SK-N-SH (cell line): ENCODE results near the gene SAMD8. TPM values are rescaled to one million over a fixed set of nuclear protein-coding genes. Genes with fewer than 3 reads are reported as not detected.

ENCODE experiments used
- CTCF ChIA-PET: fragments of 300-600, 350-600 bp; formaldehyde crosslinking; extraction: SDS; loops from one replicate; lab custom pipeline; 2021; lab: Yijun Ruan, JAX
- POLR2A ChIA-PET: fragments of 350-600 bp; sonication (Branson Sonifier 250); formaldehyde crosslinking; extraction: SDS; loops from one replicate; lab custom pipeline; 2020; ENCODE audit warnings: antibody characterized with exemption, inconsistent platforms; lab: Yijun Ruan, JAX
- DNase-seq: peaks from one replicate; pipeline ENCODE4 v3.0.0; 2012
- H2AFZ ChIP-seq: fragments of 200-600 bp; sonication (generic); 2 replicates; pipeline ENCODE4 v1.8.1; 2016; ENCODE audit warnings: antibody characterized with exemption, mild to moderate bottlenecking, low read depth
- H3F3A ChIP-seq: fragments of 200-600 bp; sonication (generic); replicated peaks from 2 replicates; pipeline ENCODE3; 2016; ENCODE audit warnings: antibody characterized with exemption, mild to moderate bottlenecking; ENCODE audit not compliant: insufficient read depth
- H3K27ac ChIP-seq, 2 experiments: fragments of 200-500 bp in 1 of 2; fragments of 200-600 bp in 1 of 2; sonication (Bioruptor generic) in 1 of 2; sonication (generic), shearing (Covaris generic) in 1 of 2; 2 replicates each; pipeline versions ENCODE4 v1.5.1 to v1.6.1; 2014 to 2016; ENCODE audit warnings: low read depth in 2 of 2, inconsistent platforms in 1 of 2, low read length in 1 of 2, mild to moderate bottlenecking in 1 of 2, mixed read lengths in 1 of 2
- H3K27me3 ChIP-seq: fragments of 200-600 bp; sonication (generic), shearing (Covaris generic); 2 replicates; pipeline ENCODE4 v1.6.1; 2016; ENCODE audit warnings: mixed run types; ENCODE audit not compliant: insufficient read depth
- H3K36me3 ChIP-seq, 2 experiments: fragments of 200-500 bp in 1 of 2; fragments of 200-600 bp in 1 of 2; sonication (Bioruptor generic) in 1 of 2; sonication (generic) in 1 of 2; replicated peaks in 1 of 2; 2 replicates each; pipeline versions ENCODE3 to v1.5.1; 2014 to 2016; ENCODE audit warnings: low read length in 1 of 2, mild to moderate bottlenecking in 1 of 2; ENCODE audit not compliant: insufficient read depth in 2 of 2, control insufficient read depth in 1 of 2
- H3K4me1 ChIP-seq, 2 experiments: fragments of 200-500 bp in 1 of 2; fragments of 200-600 bp in 1 of 2; sonication (Bioruptor generic) in 1 of 2; sonication (generic), shearing (Covaris generic) in 1 of 2; 2 replicates each; pipeline versions ENCODE4 v1.5.1 to v1.6.1; 2014 to 2016; ENCODE audit warnings: low read depth in 1 of 2, low read length in 1 of 2, mixed run types in 1 of 2; ENCODE audit not compliant: insufficient read depth in 2 of 2, control insufficient read depth in 1 of 2
- H3K4me2 ChIP-seq: fragments of 200-600 bp; sonication (generic), shearing (Covaris generic); 2 replicates; pipeline ENCODE4 v1.6.1; 2017; ENCODE audit warnings: mixed run types
- H3K4me3 ChIP-seq, 2 experiments: fragments of 200-500 bp in 1 of 2; fragments of 200-600 bp in 1 of 2; sonication (Bioruptor generic) in 1 of 2; sonication (generic), shearing (Covaris generic) in 1 of 2; 2 replicates each; pipeline versions ENCODE4 v1.5.1 to v1.8.1; 2014 to 2016; ENCODE audit warnings: low read depth in 2 of 2, inconsistent platforms in 1 of 2, low read length in 1 of 2, mild to moderate bottlenecking in 1 of 2, mixed read lengths in 1 of 2, moderate library complexity in 1 of 2
- H3K79me2 ChIP-seq: fragments of 200-600 bp; sonication (generic); 2 replicates; pipeline ENCODE4 v1.8.1; 2017; ENCODE audit warnings: mild to moderate bottlenecking; ENCODE audit not compliant: insufficient read depth
- H3K9ac ChIP-seq: fragments of 200-600 bp; sonication (generic); 2 replicates; pipeline ENCODE4 v1.6.1; 2017; ENCODE audit warnings: mixed run types
- H3K9me2 ChIP-seq: fragments of 200-600 bp; sonication (generic); 2 replicates; pipeline ENCODE4 v1.6.1; 2017; ENCODE audit warnings: mixed run types
- H3K9me3 ChIP-seq: fragments of 200-600 bp; sonication (generic); 2 replicates; pipeline ENCODE4 v1.6.1; 2017; ENCODE audit warnings: mixed run types, mild to moderate bottlenecking, moderate library complexity
- H4K20me1 ChIP-seq: fragments of 200-600 bp; sonication (generic); 2 replicates; pipeline ENCODE4 v1.6.1; 2017; ENCODE audit warnings: mild to moderate bottlenecking, mixed run types; ENCODE audit not compliant: insufficient read depth
- CHD2 ChIP-seq: fragments of 150-350 bp; IDR thresholded peaks from 2 replicates; pipeline ENCODE4 v1.6.1; 2018; ENCODE audit warnings: low read length; ENCODE audit not compliant: partially characterized antibody
- EZH2phosphoT487 ChIP-seq: fragments of 200-600 bp; sonication (generic); IDR thresholded peaks from 2 replicates; pipeline ENCODE4 v1.6.1; 2017; ENCODE audit warnings: low read depth, mixed run types, mild to moderate bottlenecking, antibody characterized with exemption, moderate library complexity, borderline replicate concordance
- FOSL2 ChIP-seq: IDR thresholded peaks from 2 replicates; pipeline ENCODE4 v1.4.0; 2012; ENCODE audit warnings: low read depth, mild to moderate bottlenecking, moderate library complexity, borderline replicate concordance
- MAX ChIP-seq: IDR thresholded peaks from 2 replicates; pipeline ENCODE4 v1.4.0; 2012; ENCODE audit warnings: low read depth
- MXI1 ChIP-seq: IDR thresholded peaks from 2 replicates; pipeline ENCODE4 v1.6.1; 2012; ENCODE audit warnings: mild to moderate bottlenecking, low read depth, low read length, improper control_type of control experiment
- NFIC ChIP-seq: IDR thresholded peaks from 2 replicates; pipeline ENCODE4 v1.4.0; 2012; ENCODE audit warnings: borderline replicate concordance
- NRF1 ChIP-seq: IDR thresholded peaks from 2 replicates; pipeline ENCODE4 v1.6.1; 2012; ENCODE audit warnings: low read depth, mild to moderate bottlenecking, low read length
- RAD21 ChIP-seq: IDR thresholded peaks from 2 replicates; pipeline ENCODE4 v1.6.1; 2012; ENCODE audit warnings: mild to moderate bottlenecking, low read length
- RCOR1 ChIP-seq: fragments of 150-350 bp; IDR thresholded peaks from 2 replicates; pipeline ENCODE4 v1.6.1; 2017; ENCODE audit warnings: antibody characterized with exemption, low read length
- RFX5 ChIP-seq: IDR thresholded peaks from 2 replicates; pipeline ENCODE4 v1.6.1; 2012; ENCODE audit warnings: mild to moderate bottlenecking, improper control_type of control experiment, low read length
- SIN3A ChIP-seq: IDR thresholded peaks from 2 replicates; pipeline ENCODE4 v1.6.1; 2012; ENCODE audit warnings: low read depth, mild to moderate bottlenecking, low read length, moderate library complexity, borderline replicate concordance
- SMC3 ChIP-seq: IDR thresholded peaks from 2 replicates; pipeline ENCODE4 v1.6.1; 2012; ENCODE audit warnings: low read depth, low read length, improper control_type of control experiment
- TCF12 ChIP-seq: IDR thresholded peaks from 2 replicates; pipeline ENCODE4 v1.4.0; 2012
- USF2 ChIP-seq: fragments of 150-350 bp; IDR thresholded peaks from 2 replicates; pipeline ENCODE4 v1.6.1; 2017; ENCODE audit warnings: antibody characterized with exemption, low read length, low read depth, borderline replicate concordance
- YY1 ChIP-seq: IDR thresholded peaks from 2 replicates; pipeline ENCODE4 v1.4.0; 2012; ENCODE audit warnings: low read depth, mild to moderate bottlenecking
- WGBS: methylation state at CpG from one replicate; pipeline ENCODE4 v1.1.6; 2017; ENCODE audit warnings: low lambda C conversion rate; 5-methylcytosine and 5-hydroxymethylcytosine counted together
- polyA plus RNA-seq, 3 experiments: library from polyadenylated mRNA; depleted of rRNA; stranded (reverse); fragments of >200 nt; gene quantifications; 2 replicates each; pipeline ENCODE4 v1.2.3, GENCODE V29; 2012
- TF ChIP-seq, protein P1 (sequence below): fragments of 200-600 bp; sonication (generic); IDR thresholded peaks from 2 replicates; pipeline ENCODE4 v1.6.1; 2017; ENCODE audit warnings: antibody characterized with exemption, mild to moderate bottlenecking, moderate library complexity
- TF ChIP-seq, protein P2 (sequence below): IDR thresholded peaks from 2 replicates; pipeline ENCODE4 v1.4.0; 2012; ENCODE audit warnings: low read depth, borderline replicate concordance

Gene SAMD8
- polyA plus RNA-seq, 1 of the 3 experiments (the other 2 are of a cell fraction), result 9.7 TPM

- no peak overlapping the region for H3K9ac ChIP-seq
- POLR2A ChIA-PET, result no interaction called here
- CTCF ChIA-PET, result interaction anchor here (0.6 to 5.7 kb wide), 27 partner anchors 8 to 861 kb away, joined by 3 to 70 read pairs (median 5); partner anchors contain the start of gene COMTD1
- 34% methylated on average over 6 of the region's 18 CpGs for WGBS
- peak; percentile 93 for DNase-seq
- H3K4me2 ChIP-seq, result no peak overlapping the region
- H3K9me2 ChIP-seq, result no peaks in the 10 kb centered on the region
- H3K4me1 ChIP-seq, result peaks cover 0 to 3% of the 10 kb centered on the region in 2 experiments; a peak in 1 of 4 replicates
- TF ChIP-seq RCOR1 (peak; percentile 40; the same call in 1 of the 2 replicates), SMC3 (peak; percentile 93), RAD21 (peak; percentile 94), USF2 (no peak), NFIC (no peak), EZH2phosphoT487 (no peak)
- TF ChIP-seq, protein P1, sequence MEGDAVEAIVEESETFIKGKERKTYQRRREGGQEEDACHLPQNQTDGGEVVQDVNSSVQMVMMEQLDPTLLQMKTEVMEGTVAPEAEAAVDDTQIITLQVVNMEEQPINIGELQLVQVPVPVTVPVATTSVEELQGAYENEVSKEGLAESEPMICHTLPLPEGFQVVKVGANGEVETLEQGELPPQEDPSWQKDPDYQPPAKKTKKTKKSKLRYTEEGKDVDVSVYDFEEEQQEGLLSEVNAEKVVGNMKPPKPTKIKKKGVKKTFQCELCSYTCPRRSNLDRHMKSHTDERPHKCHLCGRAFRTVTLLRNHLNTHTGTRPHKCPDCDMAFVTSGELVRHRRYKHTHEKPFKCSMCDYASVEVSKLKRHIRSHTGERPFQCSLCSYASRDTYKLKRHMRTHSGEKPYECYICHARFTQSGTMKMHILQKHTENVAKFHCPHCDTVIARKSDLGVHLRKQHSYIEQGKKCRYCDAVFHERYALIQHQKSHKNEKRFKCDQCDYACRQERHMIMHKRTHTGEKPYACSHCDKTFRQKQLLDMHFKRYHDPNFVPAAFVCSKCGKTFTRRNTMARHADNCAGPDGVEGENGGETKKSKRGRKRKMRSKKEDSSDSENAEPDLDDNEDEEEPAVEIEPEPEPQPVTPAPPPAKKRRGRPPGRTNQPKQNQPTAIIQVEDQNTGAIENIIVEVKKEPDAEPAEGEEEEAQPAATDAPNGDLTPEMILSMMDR, result peak; percentile 84
- TF ChIP-seq, protein P2, sequence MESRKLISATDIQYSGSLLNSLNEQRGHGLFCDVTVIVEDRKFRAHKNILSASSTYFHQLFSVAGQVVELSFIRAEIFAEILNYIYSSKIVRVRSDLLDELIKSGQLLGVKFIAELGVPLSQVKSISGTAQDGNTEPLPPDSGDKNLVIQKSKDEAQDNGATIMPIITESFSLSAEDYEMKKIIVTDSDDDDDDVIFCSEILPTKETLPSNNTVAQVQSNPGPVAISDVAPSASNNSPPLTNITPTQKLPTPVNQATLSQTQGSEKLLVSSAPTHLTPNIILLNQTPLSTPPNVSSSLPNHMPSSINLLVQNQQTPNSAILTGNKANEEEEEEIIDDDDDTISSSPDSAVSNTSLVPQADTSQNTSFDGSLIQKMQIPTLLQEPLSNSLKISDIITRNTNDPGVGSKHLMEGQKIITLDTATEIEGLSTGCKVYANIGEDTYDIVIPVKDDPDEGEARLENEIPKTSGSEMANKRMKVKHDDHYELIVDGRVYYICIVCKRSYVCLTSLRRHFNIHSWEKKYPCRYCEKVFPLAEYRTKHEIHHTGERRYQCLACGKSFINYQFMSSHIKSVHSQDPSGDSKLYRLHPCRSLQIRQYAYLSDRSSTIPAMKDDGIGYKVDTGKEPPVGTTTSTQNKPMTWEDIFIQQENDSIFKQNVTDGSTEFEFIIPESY, result no peak
- H3K36me3 ChIP-seq, result no peaks in the 10 kb centered on the region
- no peak overlapping the region for H3K27ac ChIP-seq
- H2AFZ ChIP-seq, result no peak overlapping the region
- H3K27me3 ChIP-seq, result no peaks in the 10 kb centered on the region
- H3K79me2 ChIP-seq, result no peaks in the 10 kb centered on the region
- no peaks in the 10 kb centered on the region for H3F3A ChIP-seq
- H3K4me3 ChIP-seq, result no peak overlapping the region; a peak in 1 of 4 replicates
- H3K9me3 ChIP-seq, result no peaks in the 10 kb centered on the region
- no peaks in the 10 kb centered on the region for H4K20me1 ChIP-seq
Observed at GRCh38 chr10:75099952-75100763, 11.3 kb upstream of the SAMD8 start.

DNA sequence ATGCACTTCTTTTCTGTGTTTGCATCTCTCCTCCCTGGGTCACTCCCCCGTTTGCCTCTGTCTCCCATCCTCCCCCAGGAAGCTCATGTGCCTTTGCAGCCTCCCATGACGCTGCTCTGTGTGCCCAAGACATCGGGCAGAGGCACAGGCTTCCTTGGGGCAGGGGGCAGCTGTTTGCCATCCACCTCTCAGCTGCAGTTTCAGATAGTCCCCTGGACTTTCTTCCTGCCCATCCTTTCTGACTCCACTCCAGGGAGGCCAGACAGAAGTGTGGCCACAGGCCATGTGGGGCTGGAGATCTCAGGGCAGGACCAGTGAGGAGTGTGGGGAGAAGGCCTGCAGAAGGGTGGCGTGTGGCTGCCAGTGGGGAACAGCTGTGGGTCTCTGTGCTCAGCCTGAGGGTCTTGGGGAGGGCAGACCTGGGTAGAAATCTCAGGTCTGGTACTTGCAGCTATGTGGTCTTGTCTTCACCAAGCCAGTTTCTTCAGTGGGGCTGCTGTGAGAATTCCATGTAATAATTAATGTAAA lies 10.6 kb upstream of the SAMD8 start:
- Histone ChIP-seq H3K9ac (no peak overlapping the region), H3K4me2 (no peak overlapping the region), H3F3A (no peaks in the 10 kb centered on the region), H2AFZ (no peak overlapping the region), H3K79me2 (no peaks in the 10 kb centered on the region), H3K4me1 (peaks cover 0 to 3% of the 10 kb centered on the region in 2 experiments; a peak in 1 of 4 replicates), H3K27me3 (no peaks in the 10 kb centered on the region), H3K4me3 (no peak overlapping the region), H3K9me3 (no peaks in the 10 kb centered on the region), H3K27ac (no peak overlapping the region), H3K36me3 (no peaks in the 10 kb centered on the region), H4K20me1 (no peaks in the 10 kb centered on the region), H3K9me2 (no peaks in the 10 kb centered on the region)
- DNase-seq, result no peak
- WGBS, result 74% methylated on average over 4 of the region's 4 CpGs
- ChIA-PET POLR2A (no interaction called here), CTCF (interaction anchor here (0.8 to 5.7 kb wide), 18 partner anchors 9 to 862 kb away, joined by 3 to 70 read pairs (median 6); partner anchors contain the start of gene COMTD1)
- no peak for TF ChIP-seq CHD2
- TF ChIP-seq YY1, result no peak
- no peak for TF ChIP-seq RFX5
- no peak for TF ChIP-seq TCF12
- TF ChIP-seq EZH2phosphoT487, result no peak
- no peak for TF ChIP-seq NRF1
- TF ChIP-seq, protein P1, result no peak
- no peak for TF ChIP-seq MAX
- no peak for TF ChIP-seq RAD21
- TF ChIP-seq RCOR1, result no peak
- TF ChIP-seq MXI1, result no peak
- no peak for TF ChIP-seq SIN3A
- TF ChIP-seq SMC3, result no peak
- no peak for TF ChIP-seq FOSL2
